NK-92 (cell line): ENCODE data around the gene LRRC75A.

Experiments used
- DNase-seq: peaks from one replicate; lab custom pipeline; 2025; ENCODE audit not compliant: unreplicated experiment; lab: John Stamatoyannopoulos, UW

LRRC75A gene

DNA sequence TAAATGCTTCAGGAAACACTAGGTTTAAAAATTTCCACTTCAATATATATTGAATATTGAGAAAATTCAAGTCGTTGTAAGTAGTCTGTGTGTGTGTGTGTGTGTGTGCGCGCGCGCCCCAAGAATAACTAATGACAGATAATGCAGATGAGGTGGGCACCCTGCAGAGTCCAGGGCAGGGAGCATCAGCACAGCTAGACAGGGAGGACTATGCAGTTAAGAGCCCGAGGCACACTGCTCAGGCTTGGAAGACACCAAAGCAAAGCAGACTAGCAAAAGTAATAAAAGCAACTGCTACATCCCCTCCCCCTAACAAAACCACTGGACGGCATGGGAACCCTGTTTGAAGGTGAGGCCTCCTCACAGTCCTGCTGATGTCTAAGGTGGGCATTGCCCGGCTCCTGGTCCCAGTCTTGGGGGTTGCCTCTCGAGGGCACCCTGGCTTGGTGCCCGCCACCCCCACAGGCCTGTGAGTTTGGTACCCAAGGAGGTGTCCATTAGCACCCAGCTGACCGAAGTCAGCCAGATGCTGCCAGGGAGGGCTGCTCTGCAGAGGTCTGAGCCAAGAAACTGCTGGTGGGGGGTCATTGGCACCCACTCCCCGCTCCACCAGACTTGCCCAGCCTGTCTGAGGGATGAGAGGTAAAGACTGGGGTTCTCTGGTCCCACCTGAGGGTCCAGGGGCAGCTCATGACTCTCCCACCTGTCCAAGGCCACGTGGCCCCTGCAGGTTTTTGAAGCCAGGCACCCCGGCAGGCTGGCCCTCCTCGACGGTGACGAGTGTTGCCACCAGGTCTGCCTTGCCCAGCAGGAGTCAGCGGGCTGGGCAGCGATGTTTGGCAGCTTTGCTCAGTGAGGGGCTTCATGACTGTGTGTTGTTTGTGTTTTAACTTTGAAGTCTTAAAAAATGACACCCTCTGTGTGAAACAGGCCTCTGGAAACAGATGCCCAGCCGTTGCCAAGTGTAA, 18.7 kb downstream of the LRRC75A start:
- DNase-seq = no peak

DNA sequence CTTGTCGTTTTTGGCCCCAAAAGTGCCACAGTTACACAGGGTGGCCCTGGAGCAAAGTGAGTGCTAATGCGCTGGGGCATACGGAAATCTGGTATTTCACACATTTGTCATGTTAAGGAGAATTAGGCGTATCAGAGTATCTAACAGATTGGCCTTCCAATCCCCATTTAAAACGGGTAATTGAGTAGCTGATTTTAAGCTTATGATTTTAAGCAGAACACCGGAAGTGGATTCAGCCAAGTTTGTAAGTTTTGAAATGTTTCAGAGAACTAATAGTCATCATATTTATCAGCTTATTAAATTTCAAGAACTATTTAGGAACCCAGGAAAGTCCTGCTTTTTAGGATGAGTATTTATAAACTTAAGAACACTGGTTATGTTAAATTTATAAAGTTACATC, 19.5 kb downstream of the LRRC75A start:
- DNase-seq = no peak

DNA sequence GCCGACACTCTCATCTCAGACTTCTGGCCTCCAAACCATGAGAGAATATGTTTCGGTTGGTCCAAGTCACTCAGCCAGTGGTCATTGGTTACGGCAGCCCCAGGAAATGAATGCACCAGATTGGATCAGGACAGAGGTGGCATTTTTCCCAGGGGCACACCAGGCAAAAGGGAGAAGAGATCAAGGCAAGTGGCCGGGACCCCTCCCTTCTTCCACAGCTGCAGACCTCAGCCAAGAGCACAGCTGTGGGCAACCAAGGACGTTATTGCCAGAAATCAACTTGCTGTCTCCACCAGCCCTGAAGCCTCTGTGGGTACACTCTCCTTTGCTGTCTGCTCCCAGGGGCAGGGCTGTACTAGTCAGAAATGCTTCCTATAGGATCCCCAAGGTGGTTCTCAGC, 20.7 kb downstream of the LRRC75A start:
- DNase-seq = no peak

DNA sequence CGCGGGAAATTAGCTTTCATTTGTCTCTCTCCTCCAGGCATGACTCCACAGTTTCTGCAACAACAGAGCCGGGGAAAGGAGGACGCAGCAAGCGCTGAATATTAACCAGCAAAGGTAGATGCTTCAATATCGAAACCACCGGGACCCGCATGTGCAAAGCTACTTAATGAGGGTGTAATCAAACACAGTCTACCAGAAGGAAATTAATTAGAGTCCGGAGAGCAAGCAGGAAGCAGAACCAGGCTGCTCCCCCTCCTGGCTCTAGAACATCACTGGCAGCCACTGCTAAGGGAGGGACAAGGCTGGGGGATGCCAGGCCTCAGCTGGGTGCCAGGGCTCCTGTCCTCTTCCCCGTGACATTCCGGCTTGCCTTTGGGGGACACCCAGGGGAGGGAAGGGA, 21.7 kb downstream of the LRRC75A start:
- DNase-seq = no peak

DNA sequence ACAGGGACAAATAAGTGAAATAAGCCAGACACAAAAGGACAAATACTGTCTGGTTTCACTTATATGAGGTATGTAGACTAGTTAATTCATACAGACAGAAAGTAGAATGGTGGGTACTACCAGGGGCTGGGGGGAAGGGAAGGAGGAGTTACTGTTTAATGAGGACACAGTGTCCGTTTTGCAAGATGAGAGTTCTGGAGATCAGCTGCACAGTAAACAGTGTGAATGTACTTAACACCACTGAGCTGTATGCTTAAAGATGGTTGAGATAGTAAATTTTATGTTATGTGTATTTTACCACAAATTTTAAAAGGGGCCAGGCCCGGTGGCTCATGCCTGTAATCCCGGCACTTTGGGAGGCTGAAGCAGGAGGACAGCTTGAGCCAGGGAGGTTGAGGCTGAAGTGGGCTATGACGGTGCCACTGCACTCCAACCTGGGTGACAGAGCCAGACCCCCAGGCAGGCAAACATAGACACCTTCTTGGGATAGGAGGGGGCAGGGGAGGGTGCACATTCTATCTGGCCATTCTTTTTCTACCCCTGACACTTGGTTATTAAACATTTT, 23.5 kb downstream of the LRRC75A start:
- DNase-seq = no peak

DNA sequence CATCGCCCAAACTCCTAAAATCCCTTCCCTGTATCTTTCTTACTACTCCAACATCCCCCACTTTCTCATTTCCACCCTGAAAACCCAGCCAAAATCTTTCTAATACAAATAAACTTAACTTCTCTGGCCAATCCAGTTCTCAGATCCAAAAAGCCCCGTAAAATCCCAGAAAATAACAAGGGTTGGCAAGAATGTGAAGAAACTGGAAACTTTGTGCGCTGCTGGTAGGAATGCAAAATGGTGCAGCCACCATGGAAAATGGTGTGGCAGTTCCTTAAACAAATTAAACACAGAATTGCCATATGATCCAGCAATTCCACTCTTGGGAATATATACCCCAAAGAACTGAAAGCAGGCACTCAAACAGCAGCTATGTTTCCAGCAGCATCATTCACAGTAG, 24.1 kb downstream of the LRRC75A start:
- no peak for DNase-seq

DNA sequence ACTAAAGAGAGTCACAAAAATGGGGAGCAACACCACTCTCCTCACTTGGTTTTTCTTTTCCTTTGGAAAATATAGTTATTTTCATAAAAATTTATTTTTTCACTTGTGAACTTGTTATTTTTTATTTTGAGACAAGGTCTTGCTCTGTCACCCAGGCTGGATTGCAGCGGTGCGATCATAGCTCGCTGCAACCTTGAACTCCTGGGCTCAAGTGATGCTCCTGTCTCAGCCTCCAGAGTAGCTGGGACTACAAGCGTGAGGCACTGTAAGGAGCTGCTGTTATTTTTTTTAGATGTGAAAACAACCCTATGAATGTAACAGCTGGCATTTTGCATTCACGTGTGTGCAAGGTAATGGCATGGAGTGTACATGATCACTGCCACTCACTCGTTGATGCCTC, 24.9 kb downstream of the LRRC75A start:
- no peak for DNase-seq

DNA sequence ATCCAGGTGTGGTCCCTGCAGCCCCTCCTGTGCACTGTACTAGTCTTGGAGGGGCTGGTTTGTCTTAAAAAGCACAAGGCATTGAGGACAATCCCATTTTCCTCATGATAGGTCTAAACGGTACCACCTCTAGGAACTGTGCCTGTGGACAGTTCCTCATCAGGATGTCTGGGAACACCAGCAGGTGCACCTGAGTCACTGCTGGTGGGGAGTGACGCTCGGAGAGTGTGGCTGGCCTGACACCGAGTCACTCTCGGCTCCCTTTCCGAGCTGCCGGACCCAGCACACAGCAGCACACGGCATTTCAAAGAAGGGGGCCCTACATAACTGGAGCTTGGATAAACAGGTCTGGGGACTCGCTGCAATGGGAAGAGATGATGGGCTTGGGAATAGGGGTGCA, 25.6 kb downstream of the LRRC75A start:
- no peak for DNase-seq

DNA sequence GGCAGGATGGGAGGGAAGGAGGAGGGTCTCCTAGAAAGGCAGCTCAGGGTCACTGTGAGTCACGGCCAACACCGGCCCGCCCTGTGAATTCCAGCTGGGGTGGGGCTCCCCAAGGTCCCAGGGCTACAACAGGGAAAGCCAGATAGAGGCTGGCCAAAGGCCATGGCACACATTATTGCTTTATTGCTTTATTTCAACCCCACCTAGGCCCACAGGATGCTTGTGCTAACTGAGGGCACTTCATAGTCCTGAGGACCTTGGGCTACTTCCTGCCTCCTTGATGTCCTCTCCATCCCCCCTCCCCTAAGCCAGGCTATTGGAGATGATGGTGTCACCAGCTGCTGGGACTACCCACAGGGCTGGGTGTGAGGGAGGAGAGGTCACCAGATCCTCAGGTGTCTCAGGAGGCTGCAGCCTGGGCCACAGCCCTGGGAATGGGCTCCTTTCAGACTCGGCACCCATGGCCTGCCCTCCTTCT, 26.1 kb downstream of the LRRC75A start:
- DNase-seq = no peak

DNA sequence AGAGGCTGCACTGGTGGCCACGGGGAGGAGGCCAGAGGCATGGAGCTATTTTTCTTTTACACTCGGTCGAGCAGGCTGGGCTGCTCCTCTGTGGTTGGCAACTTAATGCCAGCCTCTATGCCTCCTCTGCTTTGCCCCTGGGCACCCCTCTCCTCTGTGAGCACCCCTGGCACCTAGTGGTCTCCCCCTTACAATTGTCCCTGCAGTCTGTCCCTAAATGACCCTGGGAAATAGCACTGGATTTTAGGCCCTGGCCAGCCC, 27.0 kb downstream of the LRRC75A start:
- no peak for DNase-seq

DNA sequence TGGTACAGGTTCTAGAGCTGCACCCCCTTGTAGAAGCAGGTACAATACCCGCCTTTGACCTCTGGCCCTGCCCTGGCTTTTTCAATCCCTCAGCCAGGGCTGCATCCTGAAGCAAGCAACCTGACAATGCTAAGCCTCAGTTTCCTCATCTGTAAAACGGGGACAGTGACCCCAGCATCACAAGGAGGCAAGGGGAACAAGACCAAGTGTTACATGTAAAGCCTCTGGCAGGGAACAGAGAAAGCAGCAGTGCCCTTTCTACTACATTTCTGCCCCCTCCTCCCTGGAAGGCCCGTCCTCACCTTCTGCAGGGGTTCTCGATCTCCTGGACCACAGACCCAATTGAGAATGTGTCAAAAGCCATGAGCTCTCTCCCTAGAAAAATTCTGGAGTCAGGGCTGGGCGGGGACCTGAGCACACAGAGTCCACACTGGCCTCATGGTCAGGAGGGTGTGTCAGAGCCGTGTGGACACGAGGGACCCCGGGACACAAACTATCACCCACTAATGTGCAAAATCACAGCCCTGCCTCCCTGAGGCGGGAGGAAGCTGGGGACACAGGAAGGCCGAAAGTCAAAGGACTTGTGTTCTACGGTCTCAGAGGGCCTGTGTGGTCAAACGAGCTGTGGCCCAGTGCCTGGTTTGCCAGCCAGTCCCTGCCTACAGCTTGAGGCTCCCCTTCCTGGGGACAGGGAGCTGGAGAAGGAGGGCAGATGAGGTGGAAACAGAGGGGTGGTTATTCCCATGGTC, 27.5 kb downstream of the LRRC75A start:
- DNase-seq = no peak

DNA sequence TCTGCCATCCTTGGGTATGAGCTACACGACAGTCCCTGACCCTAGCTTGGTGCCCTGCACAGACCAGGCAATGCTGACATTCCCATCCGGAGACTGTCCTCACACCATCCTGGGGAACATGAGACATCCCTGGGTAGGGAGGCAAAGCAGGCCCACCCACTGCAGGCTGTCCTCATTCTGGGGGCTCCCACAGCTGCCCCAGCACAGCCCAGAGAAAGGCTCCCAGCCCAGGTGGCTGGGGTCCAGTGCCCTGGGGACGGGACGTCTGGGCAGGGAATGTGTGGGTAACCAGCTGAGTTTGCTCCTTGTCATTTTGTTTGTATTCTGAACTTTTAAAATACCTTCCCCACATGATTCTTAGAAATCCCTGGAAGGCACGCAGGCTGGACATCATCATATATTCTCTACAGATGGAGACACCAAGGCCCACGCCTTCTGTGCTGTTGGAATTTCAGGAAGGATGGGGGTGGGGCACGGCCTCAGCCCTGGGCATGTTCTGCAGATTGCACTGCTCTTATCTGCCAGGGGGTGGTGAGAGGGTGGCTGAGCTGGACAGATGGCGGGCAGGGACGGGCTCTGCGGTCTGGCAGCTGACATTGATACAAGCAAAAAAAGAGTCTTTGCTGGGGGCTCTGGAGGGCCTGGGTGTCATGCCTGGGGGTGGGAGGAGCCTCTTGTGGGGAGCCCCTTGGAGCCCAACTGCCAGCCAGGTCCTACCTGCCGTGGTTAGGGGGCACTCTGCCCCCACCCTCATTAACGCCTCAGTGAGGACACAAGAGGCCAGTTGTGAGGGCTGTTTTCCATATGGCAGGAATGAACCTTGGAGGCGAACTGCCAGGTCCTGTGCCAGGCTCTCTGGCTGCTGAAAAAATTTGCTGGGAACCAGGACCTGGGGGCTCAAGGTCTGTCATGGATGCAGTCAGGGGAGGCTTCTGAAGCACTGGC, 28.4 kb downstream of the LRRC75A start:
- DNase-seq = no peak

DNA sequence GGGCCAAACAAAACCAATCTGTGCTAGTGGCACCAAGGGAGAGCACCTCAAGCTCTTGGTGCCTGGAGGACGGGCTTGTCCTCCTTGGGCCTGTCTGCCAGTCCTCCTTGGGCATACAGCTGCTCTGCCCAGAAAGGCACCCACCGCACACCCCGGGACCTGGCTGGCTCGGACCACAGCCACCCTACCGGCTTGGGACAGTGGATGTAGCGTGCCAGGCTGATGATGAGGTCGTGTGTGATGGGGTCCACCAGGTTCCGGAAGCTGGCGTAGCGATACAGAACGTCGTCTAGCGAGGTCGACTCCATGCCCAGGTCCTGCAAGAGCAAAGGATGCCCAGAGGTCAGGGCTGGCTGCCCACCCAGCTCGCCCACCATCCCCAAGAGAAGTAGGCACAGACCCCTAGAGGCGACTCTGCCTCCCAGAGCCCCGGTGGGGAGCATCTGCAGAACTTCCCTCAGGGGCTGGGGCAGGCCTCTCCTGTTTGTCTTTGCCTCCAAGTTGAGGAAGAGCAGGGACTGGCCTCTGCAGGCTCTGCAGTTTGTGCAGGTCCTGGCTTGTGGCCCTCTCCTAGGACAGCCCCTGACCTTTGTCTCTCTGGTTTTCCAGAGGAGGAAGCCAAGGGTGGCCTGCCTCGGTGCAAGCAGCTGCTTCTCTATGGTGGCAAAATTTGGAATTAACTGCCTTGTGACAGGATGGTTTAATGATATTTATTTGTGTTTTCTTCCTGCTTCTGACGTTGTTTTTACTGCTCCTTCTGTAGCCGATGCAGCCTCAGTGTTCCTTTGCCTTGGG, 29.7 kb downstream of the LRRC75A start:
- no peak for DNase-seq

DNA sequence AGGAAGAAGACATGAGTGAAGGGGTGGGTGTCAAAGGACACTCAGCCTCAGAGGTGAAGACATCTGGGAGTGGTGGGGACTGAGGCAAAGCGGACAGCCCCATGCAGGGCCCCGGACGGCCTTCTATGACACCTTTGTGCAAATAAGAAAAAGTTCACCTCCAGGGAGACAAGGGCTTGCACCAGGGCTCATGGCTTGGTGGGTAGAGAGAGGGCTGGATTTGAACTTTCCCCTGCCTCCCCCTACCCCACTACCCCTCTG, 30.5 kb downstream of the LRRC75A start:
- no peak for DNase-seq

DNA sequence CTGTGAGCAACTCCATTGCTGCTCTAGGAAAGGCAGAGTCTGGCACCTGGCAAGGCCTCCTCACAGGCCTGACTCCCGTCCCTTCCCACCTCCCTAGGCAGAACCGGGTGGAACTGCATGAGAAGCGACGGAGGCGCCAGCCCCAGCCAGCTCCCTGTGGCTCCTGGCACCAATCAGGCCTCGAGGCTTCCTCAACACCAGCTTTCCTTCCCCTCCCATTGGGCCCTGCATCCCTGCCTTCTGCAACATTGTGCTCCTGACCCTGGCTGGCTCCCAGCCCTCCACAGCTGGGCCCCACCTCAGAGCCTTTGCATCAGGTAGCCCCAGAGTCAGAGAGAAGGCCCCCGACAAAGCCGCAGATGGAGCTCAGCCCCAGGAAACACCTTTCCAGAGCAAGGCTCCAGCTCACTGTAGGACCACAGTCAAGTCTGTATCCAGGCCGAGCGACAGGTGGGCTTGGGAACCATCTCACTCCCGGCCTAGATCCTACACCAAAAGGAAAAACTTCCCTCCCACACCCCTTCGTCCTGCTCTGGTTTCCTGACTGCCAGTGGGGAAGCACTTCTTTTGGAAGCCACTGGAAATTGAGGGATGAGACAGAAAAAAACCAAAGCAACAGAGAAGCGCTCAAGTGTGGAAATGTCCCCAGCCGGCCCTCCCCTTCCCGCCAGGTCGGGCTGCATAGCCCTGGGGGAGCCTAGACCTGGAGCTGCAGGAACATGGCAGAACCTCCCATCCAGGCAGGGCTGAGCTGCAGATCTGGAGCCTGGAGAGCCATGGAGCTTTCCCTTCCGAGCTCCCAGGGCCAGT, 31.0 kb downstream of the LRRC75A start:
- DNase-seq = no peak

DNA sequence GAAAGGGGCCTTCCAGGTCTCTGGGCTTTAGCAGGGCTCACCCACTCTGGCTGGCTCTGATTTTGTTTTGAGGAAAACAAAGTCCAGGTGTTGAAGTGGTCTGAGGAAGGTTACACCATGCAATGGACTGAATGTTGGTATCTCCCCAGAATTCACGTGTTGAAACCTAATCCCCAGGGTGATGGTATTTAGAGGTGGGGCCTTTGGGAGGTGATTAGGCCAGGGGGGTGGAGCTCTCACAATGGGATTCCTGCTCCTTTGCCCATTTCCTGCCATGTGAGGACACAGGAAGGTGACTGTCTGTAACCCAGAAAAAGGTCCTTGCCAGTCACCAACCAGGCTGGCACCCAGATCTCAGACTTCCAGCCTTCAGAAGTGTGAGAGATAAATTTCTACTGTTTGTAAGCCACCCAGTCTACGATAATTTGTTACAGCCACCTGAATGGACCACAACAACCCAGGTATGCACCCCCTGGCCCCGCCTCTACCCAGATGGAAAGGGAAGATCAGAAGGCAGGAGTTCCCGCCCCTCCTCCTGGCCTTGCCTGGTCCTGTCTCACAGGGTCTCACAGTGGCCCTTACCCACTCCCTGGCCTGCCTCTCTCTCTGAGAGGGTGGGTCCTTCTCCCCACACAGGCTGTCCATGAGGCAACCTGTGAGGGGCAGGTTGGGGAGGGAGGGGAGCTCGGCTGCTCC, 32.0 kb downstream of the LRRC75A start:
- no peak for DNase-seq

DNA sequence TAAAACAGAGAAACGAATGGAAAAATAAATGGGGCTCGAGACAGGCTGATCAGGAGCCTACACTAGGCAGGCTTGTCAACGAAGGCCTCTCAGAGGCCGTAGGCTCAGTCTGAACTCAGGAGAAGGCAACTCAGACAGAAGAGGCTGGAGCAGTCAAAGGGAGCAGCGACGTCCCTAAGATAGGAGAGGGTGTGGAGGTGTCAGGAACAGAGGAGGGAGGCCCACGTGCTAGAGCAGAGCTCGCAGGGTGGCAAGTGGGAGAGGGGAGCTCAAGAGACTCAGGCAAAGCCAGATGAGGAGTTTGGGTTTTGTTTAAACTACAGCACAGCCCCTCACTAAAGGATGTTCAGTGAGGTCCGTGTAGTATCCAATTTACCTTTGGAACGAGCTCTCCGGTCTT, 32.7 kb downstream of the LRRC75A start:
- no peak for DNase-seq

DNA sequence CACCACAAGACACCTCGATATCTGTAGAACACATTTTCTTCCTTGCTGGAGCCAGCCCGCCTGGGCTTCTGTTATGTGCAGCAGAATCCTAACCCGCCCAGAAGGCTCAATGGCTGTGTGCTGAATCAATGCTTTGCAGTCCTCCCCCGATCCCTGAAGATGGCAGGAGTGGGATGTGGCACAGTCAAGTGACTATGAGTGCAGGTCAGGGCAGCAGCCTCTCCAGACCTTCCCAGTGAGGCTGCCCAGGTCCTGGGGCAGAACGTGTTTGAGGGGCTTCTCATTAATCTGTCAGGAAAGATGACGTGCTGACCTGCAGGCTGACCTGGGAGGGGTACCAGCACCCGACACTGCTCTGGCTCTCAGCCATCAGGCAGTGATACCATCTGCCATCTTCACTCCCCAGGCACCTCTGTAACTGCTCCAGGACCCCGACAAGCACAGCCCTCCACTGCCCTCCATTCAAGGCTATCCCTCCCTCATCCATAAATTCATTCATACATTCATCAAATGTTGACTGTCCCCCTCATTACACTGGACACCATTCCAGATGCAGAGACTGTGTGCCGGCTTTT, 35.2 kb downstream of the LRRC75A start:
- no peak for DNase-seq
